Measurements from ENCODE around the gene SPX.

SPX gene

GRCh38 chr12:21526053-21526452, at the start of gene SPX:
SPX (plus strand) TSS chr12:21526296; CDS start chr12:21526473, 177 bp downstream.
- peak within 1 kb of the TSS; percentile 56 for H3K4me3 ChIP-seq (ENCODE audit: low read depth, low read length)

- no peak overlapping the region for H3K4me3 ChIP-seq (ENCODE audit: low read depth, low read length)
These were observed 49.1 kb upstream of the SPX start for GRCh38 chr12:21476949-21477348.

- no peak overlapping the region for H3K4me3 ChIP-seq (ENCODE audit: low read depth, low read length)
These were observed 47.2 kb upstream of the SPX start for GRCh38 chr12:21478756-21479455.

GRCh38 chr12:21483531-21483930, 42.6 kb upstream of the SPX start:
- no peak overlapping the region for H3K4me3 ChIP-seq (ENCODE audit: low read depth, low read length)

GRCh38 chr12:21485998-21486397, 40.1 kb upstream of the SPX start:
- no peak overlapping the region for H3K4me3 ChIP-seq (ENCODE audit: low read depth, low read length)

- H3K4me3 ChIP-seq (ENCODE audit: low read depth, low read length) = no peak overlapping the region
These were observed 26.3 kb upstream of the SPX start for GRCh38 chr12:21499765-21500164.

- peak overlapping the region; percentile 88 for H3K4me3 ChIP-seq (ENCODE audit: low read depth, low read length)
These were observed 25.3 kb upstream of the SPX start for GRCh38 chr12:21500786-21501257.

- peak within 1 kb of the TSS; percentile 88 for H3K4me3 ChIP-seq (ENCODE audit: low read depth, low read length)
These were observed 24.6 kb upstream of the SPX start, which contains the start of the genes GOLT1B and RECQL for GRCh38 chr12:21501258-21502163. GOLT1B (plus strand) TSS chr12:21501789; CDS start chr12:21501924, 135 bp downstream. RECQL (minus strand) TSS chr12:21501635; CDS start chr12:21499570, 2,065 bp downstream.

- peak overlapping the region; percentile 88 for H3K4me3 ChIP-seq (ENCODE audit: low read depth, low read length)
These were observed 24.0 kb upstream of the SPX start for GRCh38 chr12:21502164-21502496.

- H3K4me3 ChIP-seq (ENCODE audit: low read depth, low read length) = peak overlapping the region; percentile 88
These were observed 23.2 kb upstream of the SPX start for GRCh38 chr12:21502872-21503271.

GRCh38 chr12:21505888-21506287, 20.2 kb upstream of the SPX start:
- H3K4me3 ChIP-seq (ENCODE audit: low read depth, low read length) = no peak overlapping the region

- H3K4me3 ChIP-seq (ENCODE audit: low read depth, low read length) = no peak overlapping the region
These were observed 18.2 kb upstream of the SPX start for GRCh38 chr12:21507849-21508248.

GRCh38 chr12:21509768-21510167, 16.3 kb upstream of the SPX start:
- H3K4me3 ChIP-seq (ENCODE audit: low read depth, low read length) = no peak overlapping the region

GRCh38 chr12:21516281-21516680, 9.8 kb upstream of the SPX start:
- H3K4me3 ChIP-seq (ENCODE audit: low read depth, low read length) = no peak overlapping the region

- no peak overlapping the region for H3K4me3 ChIP-seq (ENCODE audit: low read depth, low read length)
These were observed 7.6 kb upstream of the SPX start for GRCh38 chr12:21518451-21518850.

- H3K4me3 ChIP-seq (ENCODE audit: low read depth, low read length) = no peak overlapping the region
These were observed 4.6 kb upstream of the SPX start for GRCh38 chr12:21521541-21521940.

GRCh38 chr12:21523148-21523547, 2.9 kb upstream of the SPX start:
- no peak overlapping the region for H3K4me3 ChIP-seq (ENCODE audit: low read depth, low read length)

- H3K4me3 ChIP-seq (ENCODE audit: low read depth, low read length) = peak overlapping the region; percentile 56
These were observed 737 bp downstream of the SPX start for GRCh38 chr12:21526721-21527345.

- H3K4me3 ChIP-seq (ENCODE audit: low read depth, low read length) = peak overlapping the region; percentile 56
These were observed 1.5 kb downstream of the SPX start for GRCh38 chr12:21527451-21528180.

GRCh38 chr12:21528953-21529352, 2.9 kb downstream of the SPX start:
- H3K4me3 ChIP-seq (ENCODE audit: low read depth, low read length) = no peak overlapping the region

GRCh38 chr12:21529456-21529855, 3.4 kb downstream of the SPX start:
- no peak overlapping the region for H3K4me3 ChIP-seq (ENCODE audit: low read depth, low read length)

Measured in iPS-11a (cell line).